Measurements from ENCODE around the gene GBX1. TPM values are rescaled to one million over a fixed set of nuclear protein-coding genes. Genes with fewer than 3 reads are reported as not detected.

Gene GBX1
- total RNA-seq, 6 experiments from 2014 or later: not detected

DNA sequence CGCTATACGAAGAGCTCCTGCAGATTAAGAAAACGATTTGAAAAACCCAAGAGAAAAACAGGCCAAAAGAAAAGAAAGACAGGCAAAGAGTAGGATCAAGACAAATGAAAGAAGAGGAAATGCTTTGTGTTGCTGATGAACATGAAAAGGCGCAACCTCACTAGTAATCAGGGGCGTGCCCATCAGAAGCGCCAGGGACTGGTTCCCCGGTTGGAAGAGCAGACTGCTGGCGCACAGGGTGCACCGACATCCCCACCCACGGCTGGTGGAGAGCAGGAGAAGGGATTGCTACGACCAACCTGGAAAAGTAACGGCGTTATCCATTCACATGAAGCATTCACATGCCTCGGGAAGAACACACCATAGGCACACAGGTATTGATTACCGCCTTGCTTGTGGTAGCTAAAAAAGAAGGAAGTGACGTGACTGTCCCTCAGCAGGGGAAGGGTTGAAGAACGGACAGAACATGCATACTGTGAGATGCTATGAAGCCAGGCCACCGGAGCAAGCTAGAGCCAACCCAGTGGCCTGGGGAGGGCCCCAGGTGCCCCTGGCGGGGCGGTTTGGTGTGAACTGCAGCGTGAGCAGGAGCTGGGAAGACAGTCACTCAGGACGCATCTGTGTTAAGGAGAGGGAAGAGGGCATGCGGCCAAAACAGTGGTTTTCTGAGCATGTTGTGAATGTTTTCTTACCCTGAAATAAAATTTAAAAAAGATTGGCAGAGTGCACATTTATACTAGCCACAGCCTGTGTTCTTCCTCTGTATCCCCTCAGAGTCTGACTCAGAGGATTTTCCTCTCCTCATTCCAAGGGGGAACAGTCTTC, 62.9 kb downstream of the GBX1 start:
- no peak for ATAC-seq
- DNase-seq: no peak
- no peaks in the 10 kb centered on the region for H3K27me3 ChIP-seq
- TF ChIP-seq CTCF (IDR thresholded peaks at IDR 0.05) (no peak), POLR2A (IDR thresholded peaks at IDR 0.05) (no peak)
- intact Hi-C loops (cut with DNase I): no loop called here
- 79% methylated on average over 17 of the region's 23 CpGs for WGBS (ENCODE audit: insufficient coverage, low coverage, low lambda C conversion rate, missing lambda C conversion rate)
- no peak overlapping the region for H3K4me3 ChIP-seq
- no peak overlapping the region for H3K27ac ChIP-seq
- no peaks in the 10 kb centered on the region for H3K9me3 ChIP-seq
- H3K36me3 ChIP-seq: no peaks in the 10 kb centered on the region
- H3K4me1 ChIP-seq: no peaks in the 10 kb centered on the region

GRCh38 chr7:151103973-151104372, 63.5 kb downstream of the GBX1 start:
- DNase-seq: no peak
- H3K27me3 ChIP-seq: no peaks in the 10 kb centered on the region
- H3K4me1 ChIP-seq: no peaks in the 10 kb centered on the region
- H3K27ac ChIP-seq: no peak overlapping the region
- TF ChIP-seq POLR2A (IDR thresholded peaks at IDR 0.05): no peak
- TF ChIP-seq CTCF (IDR thresholded peaks at IDR 0.05): no peak
- no peak for ATAC-seq
- intact Hi-C loops (cut with DNase I): no loop called here
- H3K9me3 ChIP-seq: no peaks in the 10 kb centered on the region
- WGBS (ENCODE audit: insufficient coverage, low coverage, low lambda C conversion rate, missing lambda C conversion rate): 82% methylated on average over 11 of the region's 12 CpGs
- H3K4me3 ChIP-seq: no peak overlapping the region
- no peaks in the 10 kb centered on the region for H3K36me3 ChIP-seq

GRCh38 chr7:151102991-151103390, 64.5 kb downstream of the GBX1 start:
- Histone ChIP-seq H3K27me3 (no peaks in the 10 kb centered on the region), H3K9me3 (no peaks in the 10 kb centered on the region), H3K27ac (no peak overlapping the region), H3K4me3 (no peak overlapping the region), H3K36me3 (no peaks in the 10 kb centered on the region), H3K4me1 (no peaks in the 10 kb centered on the region)
- 72% methylated on average over 3 of the region's 3 CpGs for WGBS (ENCODE audit: insufficient coverage, low coverage, low lambda C conversion rate, missing lambda C conversion rate)
- ATAC-seq (no peak), DNase-seq (no peak)
- no peak for TF ChIP-seq POLR2A (IDR thresholded peaks at IDR 0.05)
- no peak for TF ChIP-seq CTCF (IDR thresholded peaks at IDR 0.05)
- intact Hi-C loops (cut with DNase I): no loop called here

DNA sequence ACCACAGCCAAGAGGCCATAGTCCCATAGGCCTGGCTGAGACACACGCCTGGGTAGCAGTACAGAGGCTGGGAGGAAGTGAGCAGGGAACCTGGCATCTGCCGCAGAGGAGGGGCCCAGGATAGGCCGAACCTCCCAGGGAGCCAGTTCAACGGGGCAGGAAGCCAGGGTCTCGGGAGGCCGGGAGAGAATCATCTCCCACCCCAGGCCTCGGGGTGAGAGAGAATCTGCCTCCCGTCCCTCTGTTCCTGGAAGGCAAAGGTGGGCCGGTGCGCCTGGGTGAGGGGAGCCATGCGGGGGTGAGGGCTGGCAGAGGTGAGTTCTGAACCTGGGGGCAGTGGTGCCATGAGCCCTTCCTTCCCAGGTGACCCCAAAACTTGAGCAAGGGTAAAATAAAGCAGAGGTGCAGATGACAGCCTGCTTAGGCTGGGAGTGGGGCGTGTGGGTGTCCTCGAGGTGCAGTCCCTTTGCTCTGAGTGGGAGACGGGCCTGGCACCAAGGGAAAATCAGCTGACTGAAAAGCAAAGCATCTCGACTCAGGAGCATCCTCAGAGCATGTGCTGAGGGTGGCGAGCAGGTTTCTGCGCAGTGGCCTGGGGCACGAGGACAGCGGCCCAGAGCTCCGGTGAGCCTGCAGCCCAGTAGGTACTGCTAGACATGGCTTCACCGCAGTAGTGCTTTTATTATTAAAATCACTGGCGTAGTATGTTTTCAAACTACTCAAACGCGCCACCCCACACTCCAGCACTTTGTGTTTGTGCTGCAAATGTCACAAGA, 65.7 kb downstream of the GBX1 start:
- H3K4me3 ChIP-seq: no peak overlapping the region
- no peak overlapping the region for H3K27ac ChIP-seq
- H3K4me1 ChIP-seq: no peaks in the 10 kb centered on the region
- H3K36me3 ChIP-seq: no peaks in the 10 kb centered on the region
- H3K27me3 ChIP-seq: no peaks in the 10 kb centered on the region
- WGBS (ENCODE audit: insufficient coverage, low coverage, low lambda C conversion rate, missing lambda C conversion rate): 76% methylated on average over 11 of the region's 24 CpGs
- intact Hi-C loops (cut with DNase I): no loop called here
- H3K9me3 ChIP-seq: no peaks in the 10 kb centered on the region
- TF ChIP-seq CTCF (IDR thresholded peaks at IDR 0.05) (no peak), POLR2A (IDR thresholded peaks at IDR 0.05) (no peak)
- DNase-seq (no peak), ATAC-seq (peak in 2 of 4 donors; percentile 12 to 27)

Data from right lobe of liver (tissue), 6 donors.